SU-DHL-6 (cell line): Measurements from ENCODE around the gene MT1B.

ENCODE experiments used
- CTCF ChIP-seq: fragments of 200-600 bp; sonication (generic); IDR thresholded peaks from one replicate; pipeline ENCODE4 v1.5.1; 2017; ENCODE audit warnings: antibody characterized with exemption, mild to moderate bottlenecking, low read length, moderate library complexity; ENCODE audit not compliant: insufficient read depth, poor library complexity, severe bottlenecking
- EZH2phosphoT487 ChIP-seq: fragments of 200-600 bp; sonication (generic), shearing (Covaris generic); conservative IDR thresholded peaks from 2 replicates; pipeline ENCODE4 v1.6.1; 2018; ENCODE audit warnings: mild to moderate bottlenecking, antibody characterized with exemption, low read length, moderate library complexity, mixed read lengths

GRCh38 chr16:56633535-56633934, 18.2 kb upstream of the MT1B start:
- TF ChIP-seq CTCF (no peak), EZH2phosphoT487 (no peak)
